Retina (tissue), 1 donor: ENCODE data around the gene TMEM117.
"Not testable (repeated sequence)": the region's sequence is repeated elsewhere in the genome, so short reads cannot be mapped to it uniquely, and the experiment has no call there.

ENCODE experiments used
- DNase-seq: peaks from one replicate; pipeline ENCODE4 v3.0.0-alpha.2; 2016

The TMEM117 gene

GRCh38 chr12:44317651-44318126, 481.8 kb downstream of the TMEM117 start:
- peak; percentile 7 for DNase-seq

DNA sequence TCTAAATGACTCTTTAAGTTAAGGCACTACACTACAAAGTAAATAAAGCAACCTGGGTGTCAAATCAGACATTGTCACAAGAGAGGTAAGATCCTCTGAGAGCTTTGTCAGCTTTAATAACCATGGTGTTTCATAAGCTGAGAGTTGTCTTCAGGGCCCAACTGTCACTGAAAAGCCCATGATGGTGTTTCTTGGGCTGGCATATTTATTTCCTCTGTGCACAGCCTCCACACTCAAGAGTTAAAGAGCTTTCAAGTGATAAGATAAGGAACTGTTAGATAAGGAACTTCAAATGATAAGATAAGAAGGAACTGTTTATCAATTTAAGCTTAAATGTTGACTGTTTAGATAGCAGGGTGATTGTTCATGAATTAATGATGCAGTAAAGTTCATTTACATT, 495.4 kb downstream of the TMEM117 start:
- no peak for DNase-seq

- no peak for DNase-seq
Observed at GRCh38 chr12:44334347-44334746, 498.5 kb downstream of the TMEM117 start.

- no peak for DNase-seq
Observed at GRCh38 chr12:44335030-44335429, 499.1 kb downstream of the TMEM117 start.

DNA sequence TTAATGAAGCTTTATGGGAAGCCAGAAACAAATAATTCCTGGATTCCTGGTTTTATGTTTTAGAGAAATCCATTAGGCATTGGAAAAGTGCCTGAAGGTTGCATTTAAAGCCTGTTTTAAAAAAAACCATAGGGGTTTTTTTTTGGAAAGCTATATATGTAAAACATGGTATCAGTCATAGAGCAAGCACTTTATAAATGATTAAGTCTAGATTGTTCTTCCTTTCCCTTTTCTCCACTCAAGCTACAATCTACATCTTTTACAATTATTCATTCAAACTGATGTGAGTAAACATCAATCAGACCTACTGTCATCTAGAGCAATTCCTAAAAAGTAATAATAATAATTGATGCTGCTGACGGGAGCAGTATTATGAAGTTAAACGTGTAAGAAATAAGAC, 500.7 kb downstream of the TMEM117 start:
- DNase-seq, result no peak

GRCh38 chr12:44342371-44342770, 506.5 kb downstream of the TMEM117 start:
- DNase-seq, result no peak

DNA sequence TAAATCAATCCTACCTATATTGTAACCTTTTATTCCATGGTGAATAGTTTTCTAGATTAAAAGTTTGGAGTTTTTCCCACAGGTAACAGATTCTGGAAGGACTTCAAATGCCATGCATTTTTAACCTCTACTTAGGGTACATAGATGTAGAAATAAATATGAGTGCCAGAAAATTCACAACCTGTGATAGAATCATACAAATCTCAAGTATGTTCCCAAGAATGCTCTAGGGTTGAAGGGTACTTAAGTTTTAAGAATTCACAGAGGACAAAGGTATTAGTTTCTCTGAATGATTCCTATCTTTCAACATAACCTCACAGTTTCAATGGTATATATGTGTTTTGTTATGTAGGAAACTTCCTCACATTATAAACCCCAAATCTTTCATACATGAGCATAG, 511.3 kb downstream of the TMEM117 start:
- no peak for DNase-seq

GRCh38 chr12:44357494-44357893, 521.6 kb downstream of the TMEM117 start:
- DNase-seq, result no peak

- DNase-seq, result no peak
Observed at GRCh38 chr12:44358636-44359035, 522.8 kb downstream of the TMEM117 start.

DNA sequence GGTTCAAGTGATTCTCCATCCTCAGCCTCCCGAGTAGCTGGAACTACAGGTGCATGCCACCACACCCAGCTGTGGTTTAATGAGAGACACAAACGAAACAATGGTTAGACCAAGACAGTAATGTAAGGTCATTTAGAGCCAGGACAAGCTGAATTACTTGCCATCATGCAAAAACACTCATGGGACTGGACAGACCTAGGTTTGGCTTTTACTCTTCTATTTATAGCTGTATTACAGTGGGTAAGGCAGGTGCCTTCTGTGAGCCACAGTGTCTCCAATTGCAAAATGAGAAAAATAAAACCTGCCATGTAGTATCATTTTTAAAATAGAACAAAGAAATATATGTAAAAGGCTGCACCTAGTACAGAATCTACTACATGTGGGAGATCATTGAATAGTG, 527.1 kb downstream of the TMEM117 start:
- no peak for DNase-seq

DNA sequence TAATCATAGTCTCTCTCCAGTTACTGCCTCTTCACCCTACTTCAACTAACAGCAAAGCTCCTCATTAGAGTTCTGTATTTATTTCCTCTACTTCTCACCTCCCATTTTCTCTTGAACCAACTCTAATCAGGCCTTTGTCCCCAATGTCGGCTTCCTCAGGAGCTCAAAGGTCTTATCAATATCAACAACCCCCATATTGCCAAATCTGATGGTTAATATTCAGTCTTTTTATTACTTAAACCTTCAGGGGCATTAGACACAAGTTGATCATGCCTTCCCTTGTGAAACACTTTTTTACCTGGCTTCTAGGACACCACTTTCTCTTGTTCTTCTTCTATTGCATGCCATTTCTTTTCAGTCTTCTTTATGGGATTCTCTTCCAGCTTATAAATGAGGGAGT, 531.3 kb downstream of the TMEM117 start:
- DNase-seq, result no peak

- no peak for DNase-seq
Observed at GRCh38 chr12:44367916-44368315, 532.0 kb downstream of the TMEM117 start.

- DNase-seq, result no peak
Observed at GRCh38 chr12:44369998-44370397, 534.1 kb downstream of the TMEM117 start.

- DNase-seq, result no peak
Observed at GRCh38 chr12:44370982-44371381, 535.1 kb downstream of the TMEM117 start.

DNA sequence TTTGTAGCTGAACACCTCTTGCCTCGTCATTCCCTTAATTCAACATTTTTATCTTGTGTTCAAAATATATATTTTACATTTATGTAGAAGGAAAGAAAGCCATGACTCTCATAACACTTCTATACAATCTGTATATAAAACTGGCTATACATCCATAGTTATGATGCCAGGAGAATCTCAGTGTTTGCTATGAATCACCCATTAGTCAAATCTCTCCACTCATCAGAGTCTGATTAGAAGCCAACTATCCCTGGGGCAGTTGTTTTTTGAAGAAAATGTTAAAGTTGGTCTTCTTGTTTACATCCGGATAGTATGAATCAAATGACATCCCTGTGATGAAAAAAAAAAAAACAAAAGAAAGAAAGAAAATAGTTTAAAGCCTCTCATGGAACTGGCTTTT, 536.4 kb downstream of the TMEM117 start:
- no peak for DNase-seq

DNA sequence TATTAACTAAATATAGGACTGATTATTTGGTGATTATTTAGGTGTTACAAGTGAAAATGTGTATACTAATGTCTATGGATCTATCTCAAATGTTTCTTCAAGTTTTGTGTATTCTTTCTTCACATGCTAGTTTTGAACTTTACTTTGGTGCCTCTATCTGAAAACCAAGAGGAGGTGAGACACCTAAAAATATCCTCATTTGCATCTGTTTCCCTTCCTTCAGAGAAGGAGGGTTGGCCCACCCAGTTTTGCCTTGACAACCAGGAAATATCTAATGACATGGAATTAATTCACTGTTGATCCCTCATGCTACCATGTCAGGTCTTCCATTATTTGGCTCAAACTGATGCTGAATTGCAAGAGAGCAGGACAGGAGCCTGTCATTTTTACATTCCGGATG, 539.8 kb downstream of the TMEM117 start:
- no peak for DNase-seq

DNA sequence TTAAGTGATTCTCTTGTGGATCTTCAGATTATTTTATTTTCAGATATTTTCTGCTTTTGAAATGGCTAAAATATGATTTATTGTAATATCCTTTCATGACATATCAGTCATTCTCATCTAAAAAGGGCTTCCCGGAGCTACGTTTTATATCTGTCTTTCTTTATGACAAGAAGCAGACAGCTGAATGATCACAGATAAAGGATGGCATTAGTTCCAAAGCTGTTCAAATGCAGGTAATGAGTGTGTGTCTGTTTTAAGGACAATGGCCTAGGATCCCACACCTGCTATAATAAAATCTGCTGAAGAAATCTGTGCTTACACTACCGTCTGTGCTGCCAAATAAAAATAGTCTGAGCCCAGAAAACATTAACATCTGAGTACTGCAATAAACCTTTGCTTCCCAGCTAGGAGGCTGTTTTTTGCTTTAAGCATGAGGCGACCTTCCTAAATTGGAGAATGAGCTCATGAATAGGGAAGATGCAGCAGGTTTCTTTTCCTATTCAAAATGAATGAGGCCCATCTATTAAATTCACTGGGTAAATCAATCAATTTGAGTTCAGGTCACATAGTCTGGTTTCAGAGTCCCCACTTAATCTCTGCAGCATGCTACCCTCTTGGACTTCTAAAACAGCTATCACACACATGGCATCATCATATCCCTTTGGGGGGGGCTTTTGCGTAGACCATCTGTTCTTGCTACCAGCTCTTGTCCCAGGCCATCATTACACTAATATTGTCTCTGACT, 541.7 kb downstream of the TMEM117 start:
- no peak for DNase-seq

DNA sequence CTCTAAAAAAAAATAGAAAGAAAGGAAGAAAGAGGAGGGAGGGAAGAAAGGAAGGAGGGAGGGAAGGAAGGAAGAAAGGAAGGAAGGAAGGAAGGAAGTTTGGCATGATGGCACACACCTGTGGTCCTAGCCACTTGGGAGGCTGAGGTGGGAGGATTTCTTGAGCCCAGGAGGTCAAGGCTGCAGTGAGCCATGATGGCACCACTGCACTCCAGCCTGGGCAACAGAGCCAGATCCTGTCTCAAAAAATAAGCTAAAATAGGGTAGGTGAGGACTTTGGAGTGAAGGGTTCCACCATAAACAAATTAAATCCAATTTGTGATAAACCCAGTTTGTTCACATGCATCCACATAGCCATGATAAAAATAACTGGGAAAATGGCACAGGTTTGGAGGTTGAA, 543.2 kb downstream of the TMEM117 start:
- not testable (repeated sequence) for DNase-seq

DNA sequence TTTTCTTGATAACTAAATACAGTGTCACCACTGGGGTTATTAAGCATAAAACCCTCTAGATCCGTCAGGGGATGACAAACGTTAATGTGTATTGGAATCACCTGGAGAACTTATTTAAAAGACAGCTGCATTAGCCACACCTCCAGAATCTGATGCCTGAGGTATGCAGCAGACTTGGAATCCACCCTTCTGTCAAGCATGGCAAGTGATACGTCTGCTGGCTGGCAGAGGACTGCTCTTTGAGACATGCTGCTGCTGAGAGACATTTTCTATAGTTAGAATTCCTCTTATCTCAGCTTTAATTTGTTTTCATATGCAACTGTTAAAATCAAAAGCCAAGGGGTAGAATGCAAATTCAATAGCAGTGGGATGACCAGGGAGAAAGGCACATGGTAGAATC, 544.0 kb downstream of the TMEM117 start:
- no peak for DNase-seq

- no peak for DNase-seq
Observed at GRCh38 chr12:44380861-44381260, 545.0 kb downstream of the TMEM117 start.

GRCh38 chr12:44381341-44381740, 545.5 kb downstream of the TMEM117 start:
- DNase-seq, result no peak

DNA sequence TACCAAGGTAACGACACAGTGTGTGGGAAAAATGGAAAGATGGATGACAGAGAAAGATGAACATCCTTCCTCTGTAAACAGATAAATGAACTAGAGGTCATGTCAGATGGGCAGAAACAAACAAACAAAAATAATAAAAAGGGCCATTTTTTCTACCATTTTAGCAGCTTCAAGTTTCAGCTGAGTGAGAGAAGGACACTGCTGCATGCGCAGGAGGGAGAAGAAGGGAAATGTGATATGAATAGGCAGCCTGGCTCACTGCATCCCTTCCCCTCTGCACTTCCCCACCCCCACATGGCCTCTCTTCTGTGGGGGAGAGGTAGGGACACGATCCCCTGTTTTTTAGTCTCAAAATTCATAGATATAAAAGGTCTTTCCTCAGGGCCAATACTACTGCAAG, 548.3 kb downstream of the TMEM117 start:
- DNase-seq, result no peak

DNA sequence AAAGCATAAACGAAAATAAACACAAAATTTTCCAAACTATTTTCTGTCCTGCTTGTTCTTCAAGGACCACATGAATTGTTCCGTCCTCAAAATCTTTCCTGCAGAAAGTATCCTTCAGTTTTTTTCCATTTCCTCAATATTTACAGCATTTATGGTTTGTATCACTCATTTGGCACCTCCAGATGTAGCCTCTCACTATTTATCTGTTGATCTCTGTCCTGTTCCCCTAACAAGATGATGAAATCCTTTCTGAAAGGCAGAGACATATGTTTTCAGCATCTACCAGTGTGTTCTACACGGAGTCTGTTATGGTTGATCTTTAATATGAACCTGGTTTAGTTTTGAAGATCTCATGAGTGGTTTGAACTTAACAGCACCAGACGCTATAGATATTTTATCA, 550.1 kb downstream of the TMEM117 start:
- no peak for DNase-seq

- DNase-seq, result no peak
Observed at GRCh38 chr12:44387581-44387980, 551.7 kb downstream of the TMEM117 start.

DNA sequence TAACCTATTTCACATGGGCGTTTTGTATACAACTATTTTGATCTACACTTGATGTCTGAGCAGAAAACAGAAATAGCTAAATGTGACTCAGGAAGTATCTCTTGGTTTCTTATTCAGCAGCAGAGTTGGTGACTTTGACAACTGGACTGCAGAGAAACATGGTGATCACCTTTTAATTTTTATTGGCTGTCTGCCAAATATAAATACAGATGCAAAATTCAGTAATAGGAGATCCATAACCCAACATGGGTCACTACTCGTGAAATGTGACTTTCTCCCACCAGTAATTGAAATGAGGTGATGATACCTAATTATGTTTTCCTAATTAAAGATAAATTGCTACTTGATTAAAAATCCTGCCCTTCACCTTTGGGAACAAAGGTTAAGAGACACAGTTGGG, 553.2 kb downstream of the TMEM117 start:
- no peak for DNase-seq
